Panc1 (cell line): ENCODE measurements around the gene FBXO24. TPM values are rescaled to one million over a fixed set of nuclear protein-coding genes. Genes with fewer than 3 reads are reported as not detected.

Experiments used
- ATAC-seq: fragments of 200-7000 bp; cut with Tn5 transposase; 2 replicates; pipeline ENCODE4 v1.9.1; 2020; ENCODE audit warnings: mild to moderate bottlenecking, moderate library complexity
- BruUV-seq: library from RNA; stranded (reverse); fragments of 400-500 nt; replicated peaks from 2 replicates; lab custom pipeline; 2021; lab: Mats Ljungman, UMichigan
- CTCF ChIA-PET: fragments of 300-600 bp; sonication (Branson Sonifier 250); formaldehyde crosslinking; loops from one replicate; lab custom pipeline; 2022; ENCODE audit warnings: antibody characterized with exemption; lab: Charles Lee
- POLR2A ChIA-PET: fragments of 300-600 bp; sonication (Branson Sonifier 250); formaldehyde crosslinking; loops from one replicate; lab custom pipeline; 2022; ENCODE audit warnings: antibody characterized with exemption; lab: Charles Lee
- DNase-seq: peaks from one replicate; pipeline ENCODE4 v3.0.0-alpha.2; 2010; ENCODE audit warnings: low read depth, low spot score
- H3K27ac ChIP-seq: 2 replicates; pipeline ENCODE4 v1.5.1; 2011; ENCODE audit warnings: mild to moderate bottlenecking, low read length, inconsistent platforms
- H3K27me3 ChIP-seq: fragments of 200-500 bp; sonication (Bioruptor generic); 2 replicates; pipeline ENCODE4 v1.6.0; 2014; ENCODE audit warnings: low read length, inconsistent platforms; ENCODE audit not compliant: control insufficient read depth, insufficient read depth
- H3K36me3 ChIP-seq: fragments of 200-500 bp; sonication (Bioruptor generic); 2 replicates; pipeline ENCODE4 v1.5.1; 2014; ENCODE audit warnings: inconsistent platforms, mild to moderate bottlenecking, low read length, moderate library complexity; ENCODE audit not compliant: control insufficient read depth, insufficient read depth
- H3K4me1 ChIP-seq: 2 replicates; pipeline ENCODE4 v1.5.1; 2011; ENCODE audit warnings: inconsistent platforms, mild to moderate bottlenecking, low read length, moderate library complexity; ENCODE audit not compliant: control insufficient read depth, insufficient read depth
- H3K4me3 ChIP-seq, 2 experiments: 2 replicates each; pipeline ENCODE4 v1.5.1; 2011 to 2012; ENCODE audit warnings: low read depth in 2 of 2, low read length in 2 of 2, mild to moderate bottlenecking in 2 of 2, inconsistent platforms in 1 of 2, moderate library complexity in 1 of 2
- H3K9me3 ChIP-seq: fragments of 200-500 bp; sonication (Bioruptor generic); 2 replicates; pipeline ENCODE4 v1.5.1; 2014; ENCODE audit warnings: low read depth, mild to moderate bottlenecking, inconsistent platforms, low read length, moderate library complexity; ENCODE audit not compliant: control insufficient read depth, insufficient read depth
- CTCF ChIP-seq: fragments of 450-650 bp; IDR thresholded peaks from 2 replicates; pipeline ENCODE4 v1.5.1; 2017; ENCODE audit warnings: mild to moderate bottlenecking
- POLR2AphosphoS5 ChIP-seq: IDR thresholded peaks from 2 replicates; pipeline ENCODE4 v1.6.1; 2012; ENCODE audit warnings: mild to moderate bottlenecking, low read depth, low read length, moderate library complexity
- REST ChIP-seq, 2 experiments: IDR thresholded peaks; 2 replicates each; pipeline ENCODE4 v1.6.1; 2011 to 2012; ENCODE audit warnings: low read depth in 2 of 2, control low read depth in 1 of 2, low read length in 1 of 2, mild to moderate bottlenecking in 1 of 2, moderate library complexity in 1 of 2; ENCODE audit not compliant: insufficient read depth in 1 of 2
- SIN3A ChIP-seq: IDR thresholded peaks from 2 replicates; pipeline ENCODE4 v1.6.1; 2012; ENCODE audit warnings: low read depth, mild to moderate bottlenecking, low read length, moderate library complexity, borderline replicate concordance; ENCODE audit not compliant: insufficient read depth
- TCF7L2 ChIP-seq: IDR thresholded peaks from 2 replicates; pipeline ENCODE4 v1.6.1; 2011; ENCODE audit warnings: mild to moderate bottlenecking, low read depth, low read length, inconsistent platforms
- in situ Hi-C: cut with HindIII; loops from 2 replicates; pipeline ENCODE4 v1.10.0; 2016; ENCODE audit warnings: low sequenced_read_pairs, low pct_unique_long_range_greater_than_20kb
- intact Hi-C: fragments of 100-400 bp; cut with micrococcal nuclease; formaldehyde crosslinking; loops from one replicate; pipeline ENCODE4 v1.10.0; 2022; ENCODE audit not compliant: unreplicated experiment
- total RNA-seq: library from RNA; stranded (reverse); gene quantifications from one replicate; pipeline ENCODE4 v1.2.1, GENCODE V29; 2021; ENCODE audit not compliant: unreplicated experiment

FBXO24 gene
- total RNA-seq, 1 experiment from 2014 or later = 0.59 TPM

GRCh38 chr7:100613412-100614175 lies 27.5 kb downstream of the FBXO24 start:
- ATAC-seq (no peak), DNase-seq (no peak)
- H3K9me3 ChIP-seq = no peaks in the 10 kb centered on the region
- H3K36me3 ChIP-seq = no peaks in the 10 kb centered on the region
- ChIA-PET POLR2A (interaction anchor here (0.5 kb wide), 1 partner anchor 1131 kb away, joined by 6 read pairs; no protein-coding TSS in a partner anchor), CTCF (interaction anchor here (1.2 to 1.5 kb wide), 2 partner anchors 19 to 78 kb away, joined by 4 to 6 read pairs; no protein-coding TSS in a partner anchor)
- intact Hi-C loops = no loop called here
- H3K4me3 ChIP-seq = peak overlapping the region; percentile 80 to 82
- H3K27ac ChIP-seq = no peak overlapping the region
- peaks cover 5% of the 10 kb centered on the region for H3K4me1 ChIP-seq
- no peaks in the 10 kb centered on the region for H3K27me3 ChIP-seq
- BruUV-seq = no TSS peak
- in situ Hi-C loops = no loop called here
- no peak for TF ChIP-seq POLR2AphosphoS5
- TF ChIP-seq REST (IDR thresholded peaks at IDR 0.05; ENCODE audit: insufficient read depth in 1 of 2, low read depth in 2 of 2, low read length in 1 of 2) = no peak
- no peak for TF ChIP-seq SIN3A
- no peak for TF ChIP-seq TCF7L2
- TF ChIP-seq CTCF = no peak

GRCh38 chr7:100614308-100614861 lies 28.3 kb downstream of the FBXO24 start:
- peaks cover 5% of the 10 kb centered on the region for H3K4me1 ChIP-seq
- in situ Hi-C loops = no loop called here
- intact Hi-C loops = no loop called here
- H3K27me3 ChIP-seq = no peaks in the 10 kb centered on the region
- ChIA-PET POLR2A (no interaction called here), CTCF (interaction anchor here (1.2 kb wide), 1 partner anchor 77 kb away, joined by 4 read pairs; no protein-coding TSS in a partner anchor)
- ATAC-seq = no peak
- TF ChIP-seq TCF7L2 (no peak), REST (IDR thresholded peaks at IDR 0.05; ENCODE audit: insufficient read depth in 1 of 2, low read depth in 2 of 2, low read length in 1 of 2) (no peak), POLR2AphosphoS5 (no peak), CTCF (no peak), SIN3A (no peak)
- H3K36me3 ChIP-seq = no peaks in the 10 kb centered on the region
- H3K27ac ChIP-seq = no peak overlapping the region
- no peak for DNase-seq
- H3K4me3 ChIP-seq = no peak overlapping the region
- BruUV-seq = no TSS peak
- no peaks in the 10 kb centered on the region for H3K9me3 ChIP-seq
